NCI-H69 (cell line): Measurements from ENCODE around the gene C10orf90.
A peak's percentile ranks its signal among the peaks of the same experiment; 100 is the strongest.

Experiments
- DNase-seq: peaks from one replicate; lab custom pipeline; 2025; lab: John Stamatoyannopoulos, UW

C10orf90 gene

DNA sequence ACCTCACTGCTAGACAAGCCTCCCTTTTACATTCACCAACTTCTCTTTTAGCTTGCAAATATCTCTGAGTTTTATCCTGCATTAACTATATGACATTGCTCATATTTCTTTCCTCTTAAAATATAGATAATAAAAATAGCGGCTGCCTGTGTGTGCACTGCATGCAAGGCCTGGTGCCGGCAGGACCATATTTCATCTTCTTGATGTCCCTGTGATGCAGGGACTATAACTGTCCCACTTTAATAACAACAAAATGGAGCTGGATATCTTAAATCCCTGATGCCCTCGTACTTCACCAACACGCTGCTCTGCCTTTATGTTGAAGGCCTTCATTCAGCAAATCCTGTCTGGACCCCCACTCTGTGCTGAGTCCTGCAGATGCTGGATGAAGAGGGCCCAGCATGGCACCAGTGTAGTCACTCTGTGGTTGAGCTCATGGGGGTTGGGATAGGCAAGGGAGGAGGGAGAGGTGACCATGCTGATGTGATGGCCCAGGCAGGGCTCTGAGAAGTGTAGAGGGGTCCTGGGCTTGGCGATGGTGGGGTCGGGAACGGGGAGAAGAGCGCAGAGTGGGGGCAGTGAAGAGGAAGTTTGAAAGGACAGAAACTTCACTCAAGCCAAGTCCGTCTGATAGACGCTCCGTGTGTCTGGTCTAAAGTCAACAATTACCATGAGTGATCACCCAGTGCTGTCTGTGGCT lies 40.4 kb downstream of the C10orf90 start:
- DNase-seq: no peak

DNA sequence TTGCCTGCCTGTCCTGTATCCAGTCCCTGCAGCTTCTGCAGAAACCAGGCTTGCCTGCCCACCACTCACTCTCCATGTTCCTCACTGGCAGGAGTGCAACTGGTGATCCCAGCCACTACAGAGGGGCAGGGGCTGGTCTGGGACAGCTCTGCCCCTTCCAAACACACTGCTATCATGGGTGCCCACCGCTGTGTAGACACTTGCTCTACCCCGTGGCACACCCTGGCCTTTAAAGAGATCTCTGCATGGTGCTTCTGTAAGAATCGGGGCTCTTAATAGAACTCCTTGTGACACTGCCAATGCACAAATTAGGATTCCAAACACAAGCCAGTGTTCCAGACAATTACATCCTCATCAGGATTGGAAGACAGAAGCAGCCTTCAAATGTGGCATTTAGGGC lies 41.7 kb downstream of the C10orf90 start:
- no peak for DNase-seq

DNA sequence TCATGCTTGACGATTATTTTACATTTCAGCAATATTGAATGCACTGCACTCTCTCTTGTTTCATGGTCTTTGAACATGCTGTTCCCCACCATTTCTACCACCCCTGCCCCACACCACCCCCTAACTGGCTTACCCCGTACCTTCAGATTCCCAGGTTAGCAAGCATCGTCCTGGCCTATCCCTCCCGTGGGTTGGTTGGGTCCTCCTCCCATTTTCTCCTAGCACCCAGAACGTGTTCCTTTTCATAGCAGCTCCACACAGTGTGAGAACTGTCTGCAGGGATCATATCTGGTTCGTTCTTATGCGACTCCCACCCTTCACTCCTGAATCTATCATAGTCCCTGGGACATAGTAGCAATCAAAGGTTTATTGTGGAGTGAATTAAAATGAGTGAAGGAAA lies 48.6 kb downstream of the C10orf90 start:
- DNase-seq: no peak

DNA sequence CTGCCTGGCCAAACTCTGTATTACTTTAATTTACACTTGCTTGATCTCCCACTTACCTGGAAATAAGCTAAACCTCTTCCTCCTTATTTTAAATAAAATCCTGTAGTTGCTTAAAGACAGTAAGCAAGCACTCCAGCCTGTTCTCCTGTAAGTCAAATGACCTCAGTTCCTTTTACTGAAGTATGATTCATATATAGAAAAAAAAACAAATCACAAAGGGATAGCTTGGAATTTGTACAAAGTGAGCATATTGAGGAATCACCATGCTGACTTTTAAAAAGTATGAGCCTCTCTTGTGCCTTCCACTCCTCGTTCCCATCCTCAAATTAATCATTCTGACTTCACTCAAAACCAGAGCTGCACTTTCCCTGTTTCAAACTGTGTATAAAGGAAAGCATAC lies 52.0 kb downstream of the C10orf90 start:
- DNase-seq: no peak

DNA sequence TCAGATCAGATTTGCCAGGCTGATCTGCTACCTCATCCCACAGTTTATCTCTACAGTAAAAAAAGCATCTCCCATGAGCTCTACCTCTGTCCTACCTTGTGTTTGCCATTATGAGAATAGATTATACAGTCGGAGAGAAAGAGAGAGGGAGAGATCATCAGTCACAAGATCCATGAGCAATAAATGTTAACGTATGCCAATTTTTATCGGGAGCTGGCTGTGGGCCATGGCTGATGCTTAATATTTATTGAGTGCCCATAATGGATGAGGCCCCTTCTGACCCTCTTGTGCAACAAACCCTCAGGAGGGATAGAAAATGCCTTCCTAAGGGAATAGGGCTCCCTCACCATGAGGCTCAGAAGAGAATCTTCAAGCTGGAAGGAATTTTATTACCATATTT lies 52.8 kb downstream of the C10orf90 start:
- no peak for DNase-seq

DNA sequence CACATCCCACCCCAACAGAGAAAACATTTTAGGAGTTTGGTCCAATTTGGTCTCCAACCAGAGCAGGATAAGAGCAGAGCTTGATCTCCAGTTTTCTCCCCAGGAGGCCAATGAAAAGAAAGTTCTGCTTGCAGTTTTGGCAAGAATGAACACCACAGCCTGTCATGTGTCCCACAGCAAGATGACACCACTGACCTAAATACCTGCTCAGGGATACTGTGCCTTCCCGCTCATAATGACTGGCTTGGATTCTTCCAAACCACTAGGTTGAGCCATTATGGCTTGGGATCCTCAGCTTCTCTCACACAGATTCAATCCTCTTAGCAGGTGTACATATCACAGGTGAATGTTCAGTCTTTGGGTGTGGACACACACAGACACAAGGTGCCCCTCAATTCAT lies 53.3 kb downstream of the C10orf90 start:
- no peak for DNase-seq

DNA sequence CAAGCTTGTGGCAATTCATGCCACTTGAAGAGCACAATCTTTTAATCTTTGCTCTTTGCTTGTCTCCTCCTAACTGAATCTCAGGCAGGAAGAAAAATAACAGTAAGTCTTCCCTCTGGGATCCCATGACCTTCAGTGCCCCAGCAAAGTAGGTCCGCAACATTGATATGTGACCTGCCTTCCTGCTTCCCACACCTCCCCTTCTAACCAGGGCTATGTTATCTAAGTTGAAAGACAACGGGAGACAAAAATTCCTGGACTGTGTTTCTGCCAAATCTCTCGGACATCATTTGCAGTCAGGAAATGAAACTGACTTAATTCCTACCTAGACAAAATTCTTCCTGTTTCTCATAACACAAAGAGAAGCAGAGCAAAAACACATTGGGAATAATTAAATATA lies 53.8 kb downstream of the C10orf90 start:
- no peak for DNase-seq

DNA sequence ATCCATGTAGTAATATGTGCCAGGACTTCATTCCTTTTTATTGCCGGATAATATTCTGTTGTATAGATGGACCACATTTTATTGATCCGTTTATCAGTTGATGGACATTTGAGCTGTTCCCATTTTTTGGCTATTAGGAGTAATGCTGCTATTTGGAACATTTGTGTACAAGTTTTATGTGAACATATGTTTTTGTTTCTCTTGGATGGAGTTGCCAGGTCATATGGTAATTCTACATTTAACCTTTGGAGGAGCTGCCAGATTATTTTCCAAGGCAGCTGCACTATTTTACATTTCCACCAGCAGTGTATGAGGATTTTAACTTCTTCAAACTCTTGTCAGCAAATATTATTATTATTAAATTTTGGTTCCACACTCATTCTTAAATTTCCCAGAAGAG lies 59.2 kb downstream of the C10orf90 start:
- no peak for DNase-seq

DNA sequence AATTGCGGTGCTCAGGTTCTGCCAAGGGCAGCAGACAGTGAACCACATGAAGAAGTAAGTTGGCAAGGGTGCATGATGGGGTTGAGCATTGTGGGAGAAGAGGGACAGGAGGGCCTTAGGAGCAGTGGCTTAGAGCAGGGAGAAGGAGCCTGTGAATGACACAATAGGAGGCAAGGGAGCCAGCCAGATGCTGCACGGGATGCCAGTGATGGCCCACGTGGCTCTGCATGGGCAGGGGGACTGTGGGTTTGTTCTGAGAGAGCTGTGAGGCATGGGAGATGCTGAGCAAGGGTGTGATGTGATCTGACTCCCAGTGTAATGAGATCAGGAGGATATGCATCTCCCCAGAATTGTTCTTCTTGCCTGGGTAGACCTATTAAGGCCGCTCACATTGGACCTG lies 60.9 kb downstream of the C10orf90 start:
- DNase-seq: no peak

DNA sequence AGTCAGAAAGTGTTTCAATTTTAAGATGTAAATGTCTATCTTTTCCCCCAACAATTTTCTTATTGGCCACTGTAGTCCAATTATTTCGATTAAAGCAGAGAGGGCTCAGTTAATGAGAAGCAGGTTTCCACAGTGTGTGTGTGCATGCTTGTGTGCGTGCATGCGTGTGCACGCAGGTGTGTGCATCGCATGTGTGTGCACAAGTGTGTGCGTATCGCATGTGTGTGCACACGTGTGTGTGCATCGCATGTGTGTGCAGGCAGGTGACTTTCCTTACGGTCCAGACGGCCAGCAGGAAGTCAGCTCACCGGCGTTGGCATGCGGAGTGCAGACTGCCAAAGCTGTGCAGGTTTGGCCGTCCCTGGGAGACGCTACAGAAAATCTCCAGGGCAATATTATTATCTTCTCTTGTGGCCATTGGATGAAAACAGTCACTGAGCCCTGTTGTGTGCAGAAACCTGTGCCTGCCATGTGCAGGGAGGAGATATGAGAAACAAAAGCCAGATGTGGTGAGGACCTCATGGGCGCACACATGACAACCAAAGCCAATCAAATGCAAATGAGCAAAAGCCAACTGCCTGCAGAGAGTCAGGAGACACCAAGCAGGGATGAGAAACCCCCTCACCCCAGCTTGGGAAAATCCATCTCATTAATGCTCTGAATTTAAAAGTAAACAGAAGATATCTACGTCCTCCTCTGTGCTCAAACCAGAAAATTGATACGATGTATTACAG lies 70.4 kb downstream of the C10orf90 start:
- DNase-seq: no peak

DNA sequence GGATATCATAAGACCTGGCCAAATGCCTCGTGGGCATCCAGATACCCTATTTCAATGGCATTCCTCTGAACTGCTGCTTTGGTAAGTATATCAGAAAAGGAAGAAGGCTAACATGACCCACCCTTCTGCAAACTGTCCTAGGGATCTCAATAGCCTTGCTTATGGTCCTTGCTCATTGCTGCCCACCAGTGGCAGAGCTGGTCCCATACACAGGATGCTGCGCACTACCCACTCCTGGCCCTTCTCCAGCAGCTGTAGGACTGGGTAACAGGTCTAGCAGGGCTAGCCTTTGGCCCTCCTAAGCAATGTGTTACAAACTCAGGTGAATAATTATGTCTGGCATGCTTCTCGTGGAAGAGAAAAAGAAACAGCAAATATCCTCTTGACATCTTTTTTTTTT lies 72.5 kb downstream of the C10orf90 start:
- peak; percentile 25 for DNase-seq

DNA sequence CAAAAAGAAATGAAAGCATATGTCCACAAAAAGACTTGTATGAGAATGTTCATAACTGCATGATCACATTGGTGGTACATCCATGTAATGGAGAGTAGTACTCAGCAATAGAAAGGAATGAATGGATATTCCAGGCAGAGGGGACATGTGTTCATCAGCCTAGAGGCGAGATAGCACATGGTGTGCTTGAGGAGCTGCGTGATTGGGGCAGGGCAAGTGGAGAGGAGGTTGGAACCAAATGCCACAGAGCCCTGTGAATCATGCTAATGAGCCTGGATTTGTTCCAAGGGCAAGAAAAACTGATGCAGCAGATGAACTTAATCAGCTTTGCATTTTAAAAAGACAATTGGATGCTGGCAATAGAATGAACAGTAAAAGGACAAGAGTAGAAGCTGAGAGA lies 73.3 kb downstream of the C10orf90 start:
- no peak for DNase-seq

DNA sequence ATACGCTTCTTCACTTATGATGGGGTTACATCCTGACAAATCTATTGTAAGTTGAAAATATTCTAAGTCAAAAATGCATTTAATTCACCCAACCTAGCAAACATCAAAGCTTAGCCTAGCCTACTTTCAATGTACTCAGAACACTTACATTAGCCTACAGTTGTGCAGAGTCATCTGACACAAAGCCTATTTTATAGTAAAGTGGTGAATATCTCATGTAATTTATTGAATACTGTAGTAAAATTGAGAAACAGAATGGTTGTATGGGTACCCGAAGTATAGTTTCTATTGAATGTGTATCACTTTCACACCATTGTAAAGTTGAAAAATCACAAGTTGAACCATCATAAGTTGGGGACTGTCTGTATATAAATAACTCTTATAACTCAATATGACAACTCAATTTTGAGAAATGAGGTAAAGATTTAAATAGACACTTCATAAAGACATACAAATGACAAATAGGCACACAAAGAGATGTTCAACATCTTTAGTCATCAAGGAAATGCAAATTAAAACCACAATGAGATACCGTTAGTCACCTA lies 73.9 kb downstream of the C10orf90 start:
- no peak for DNase-seq

DNA sequence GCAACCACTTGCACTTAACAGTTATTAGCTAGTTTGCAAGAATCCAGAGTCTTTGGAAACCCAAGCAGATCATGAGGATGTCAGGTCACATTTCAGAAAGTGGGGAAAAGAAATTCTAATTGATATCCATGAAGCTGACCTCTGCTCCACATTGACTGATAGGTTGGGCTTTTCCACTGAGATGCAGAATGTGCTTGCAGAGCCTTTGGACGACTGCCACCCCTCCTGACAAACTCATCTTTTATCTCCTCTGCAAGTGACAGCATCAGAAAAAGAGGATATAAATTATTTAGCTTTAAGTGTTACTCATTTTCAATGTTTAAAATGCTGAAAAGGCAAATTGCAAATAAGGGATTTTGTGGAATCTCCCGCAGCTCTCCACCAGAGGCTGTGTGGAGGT lies 75.3 kb downstream of the C10orf90 start:
- DNase-seq: no peak

DNA sequence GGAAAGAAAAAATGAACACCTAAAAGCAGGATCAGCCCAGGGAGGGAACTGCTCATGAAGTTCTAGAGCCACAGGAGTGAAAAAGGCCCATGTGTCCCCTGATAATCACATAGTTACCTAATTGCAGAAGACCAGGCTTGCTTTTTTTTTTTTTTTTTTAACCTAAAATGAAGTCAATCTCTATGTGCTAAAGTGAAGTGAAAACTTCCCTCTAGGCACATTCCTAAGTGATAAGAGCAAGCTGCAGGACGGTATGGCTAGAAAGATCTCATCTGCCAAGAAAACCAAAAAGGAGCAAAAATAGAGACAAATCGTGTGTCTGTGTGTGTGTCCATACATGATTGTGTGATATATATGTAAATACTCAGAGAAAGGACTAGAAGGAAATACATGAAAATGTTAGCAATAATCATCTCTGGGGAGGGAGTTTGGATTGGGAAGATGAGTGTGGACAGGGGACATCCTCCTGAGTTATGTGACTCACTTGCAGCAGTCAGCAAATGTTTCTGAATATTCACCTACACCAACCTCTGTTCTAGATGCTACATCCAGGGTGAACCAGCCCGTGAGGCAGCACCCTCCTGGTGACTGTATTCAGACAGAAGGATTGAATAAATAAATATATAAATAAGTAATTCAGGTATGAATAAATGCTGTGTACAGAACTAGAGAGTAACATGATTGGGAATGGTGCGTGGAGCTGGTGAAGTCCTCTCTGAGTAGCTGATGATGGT lies 76.4 kb downstream of the C10orf90 start:
- DNase-seq: no peak

DNA sequence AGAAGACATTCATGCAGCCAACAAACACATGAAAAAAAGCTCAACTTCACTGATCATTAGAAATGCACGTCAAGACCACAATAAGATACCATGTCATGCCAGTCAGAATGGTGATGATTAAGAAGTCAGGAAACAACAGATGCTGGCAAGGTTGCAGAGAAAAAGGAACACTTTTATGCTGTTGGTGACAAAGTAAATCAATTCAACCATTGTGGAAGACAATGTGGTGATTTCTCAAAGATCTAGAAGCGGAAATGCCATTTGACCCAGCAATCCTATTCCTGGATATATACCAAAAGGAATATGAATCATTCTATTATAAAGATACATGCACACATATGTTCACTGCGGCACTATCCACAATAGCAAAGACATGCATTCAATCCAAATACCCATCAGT lies 77.6 kb downstream of the C10orf90 start:
- no peak for DNase-seq

DNA sequence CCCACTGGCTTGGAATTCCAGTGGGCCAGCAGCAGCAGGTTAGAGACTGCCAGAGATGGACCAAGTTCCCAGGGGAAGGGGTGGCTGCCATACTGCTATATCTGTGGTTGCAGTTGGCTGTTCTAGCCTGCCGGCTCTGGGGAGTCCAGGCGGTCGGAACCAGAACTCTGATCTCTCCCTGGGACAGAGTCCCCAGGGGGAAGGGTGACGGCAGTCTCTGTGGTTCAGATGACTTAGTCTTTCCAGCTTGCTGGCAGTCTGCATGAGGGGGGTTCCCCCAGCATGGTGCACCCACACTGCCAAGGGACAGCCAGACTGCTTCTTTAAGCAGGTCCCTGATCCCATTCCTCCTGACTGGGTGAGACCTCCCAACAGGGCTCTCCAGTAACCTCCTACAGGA lies 82.5 kb downstream of the C10orf90 start:
- no peak for DNase-seq

DNA sequence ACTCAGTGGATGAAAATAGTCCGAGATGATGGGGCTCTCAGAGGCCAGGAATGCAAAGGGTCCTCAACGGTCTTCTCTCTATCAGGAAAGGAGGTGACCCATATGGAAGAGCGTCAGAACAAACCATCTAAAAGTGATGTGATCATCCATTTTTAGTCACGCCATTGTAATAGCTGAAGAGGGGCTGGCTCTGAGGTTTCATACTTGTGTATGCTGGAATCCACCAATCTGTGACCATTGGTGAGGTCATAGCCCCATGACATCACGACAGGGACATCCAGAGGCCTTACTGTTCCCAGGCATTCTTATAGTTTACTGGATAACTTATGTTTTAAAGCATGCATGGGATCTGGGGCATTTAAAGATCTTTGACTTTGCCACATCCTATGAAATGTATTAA lies 83.6 kb downstream of the C10orf90 start:
- no peak for DNase-seq

DNA sequence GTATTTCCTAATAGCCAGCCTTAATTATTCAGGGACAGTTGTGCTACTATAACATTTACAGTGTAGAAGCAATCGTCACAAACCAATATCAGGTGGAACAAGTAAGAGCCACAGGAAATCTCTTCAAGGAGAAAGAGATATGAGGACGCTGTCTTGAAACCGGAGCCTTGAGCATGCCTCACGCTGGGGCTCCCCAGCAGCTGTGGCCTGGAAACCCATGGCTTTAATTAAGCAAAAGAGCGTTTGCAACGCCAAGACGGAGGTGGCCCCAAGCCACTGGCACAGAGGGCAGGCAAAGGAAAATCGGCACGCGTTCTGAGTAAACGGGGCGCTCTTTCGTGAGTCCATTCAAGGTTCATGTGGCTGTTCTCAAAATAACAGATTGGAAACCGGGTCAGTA lies 84.4 kb downstream of the C10orf90 start:
- no peak for DNase-seq

DNA sequence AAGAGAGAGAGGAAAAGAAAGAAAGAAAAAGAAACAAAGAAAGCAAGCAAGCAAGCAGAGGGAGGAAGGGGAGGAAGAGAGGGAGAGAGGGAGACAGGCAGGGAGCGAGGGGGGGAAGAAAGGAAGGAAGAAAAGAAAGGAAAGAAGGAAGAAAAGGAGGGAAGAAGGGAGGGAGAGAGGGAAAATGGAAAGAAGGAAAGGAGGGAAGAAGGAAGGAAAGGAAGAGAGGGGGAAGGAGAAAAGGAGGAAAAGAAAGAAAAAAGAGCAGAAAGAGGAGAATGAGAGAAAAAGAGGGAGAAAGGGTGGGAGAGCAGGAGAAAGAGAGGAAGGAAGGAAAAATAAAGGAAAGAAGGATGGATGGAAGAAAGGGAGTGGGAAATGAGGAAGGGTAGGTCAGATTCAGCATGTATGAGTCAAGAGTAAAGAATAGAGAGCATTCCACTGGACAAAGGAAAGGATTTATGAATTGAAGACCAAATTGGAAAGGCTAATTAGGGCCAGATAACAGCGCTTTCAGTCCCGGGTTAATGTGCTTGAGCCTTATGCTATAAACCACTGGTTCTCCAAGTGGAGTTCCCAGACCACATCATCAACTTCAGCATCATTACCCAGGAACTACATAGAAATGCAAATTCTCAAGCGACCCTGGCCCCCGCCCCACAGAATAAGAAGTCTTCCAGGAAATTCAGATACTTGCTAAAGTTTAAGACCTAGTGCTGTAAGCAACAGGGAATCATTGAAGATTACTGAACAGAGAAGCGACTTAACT lies 85.1 kb downstream of the C10orf90 start:
- no peak for DNase-seq

DNA sequence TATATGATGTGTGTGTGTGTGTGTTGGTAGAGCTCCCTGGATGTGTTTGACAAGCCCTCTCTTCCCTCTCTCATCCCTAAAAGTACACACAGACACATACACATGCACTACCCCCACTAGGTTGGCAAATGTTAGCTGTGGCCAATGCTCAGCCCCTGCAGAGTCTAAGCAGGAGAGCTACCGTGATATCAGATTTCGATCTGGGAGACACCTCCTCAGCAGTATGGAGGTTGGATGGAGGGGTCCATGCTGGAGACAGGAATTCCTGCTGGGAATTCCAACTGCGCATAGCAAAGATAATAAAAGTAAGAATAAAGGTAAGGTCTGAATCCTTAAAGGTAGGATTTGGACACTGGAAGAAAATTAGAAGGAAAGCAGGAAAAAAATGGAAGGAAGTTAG lies 85.7 kb downstream of the C10orf90 start:
- DNase-seq: peak; percentile 2

DNA sequence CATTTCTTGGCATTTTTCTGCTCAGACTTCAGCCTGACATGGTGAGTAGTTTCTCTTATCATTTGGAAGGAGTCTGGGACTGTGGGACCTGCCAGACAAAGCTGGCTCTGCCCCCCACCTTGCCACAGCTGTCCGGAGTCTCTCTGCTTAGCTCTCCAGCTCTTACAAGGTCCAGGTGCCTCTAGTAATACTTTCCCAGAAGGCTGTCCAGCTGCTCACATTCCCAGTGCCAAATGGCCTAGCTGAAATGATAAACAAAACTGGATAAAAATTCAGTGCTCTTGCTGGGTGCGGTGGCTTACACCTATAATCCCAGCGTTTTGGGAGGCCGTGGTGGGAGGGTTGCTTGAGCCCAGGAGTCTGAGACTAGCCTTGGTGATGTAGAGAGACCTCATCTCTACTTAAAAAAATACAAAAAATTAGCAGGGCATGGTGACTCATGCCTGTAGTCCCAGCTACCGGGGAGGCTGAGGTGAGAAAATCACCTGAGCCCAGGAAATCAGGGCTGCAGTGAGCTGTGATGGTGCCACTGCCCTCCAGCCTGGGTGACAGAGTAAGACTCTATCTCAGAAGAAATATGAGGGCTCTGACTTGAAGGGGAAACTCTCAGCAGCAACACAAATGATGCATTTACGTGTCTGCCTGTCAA lies 86.8 kb downstream of the C10orf90 start:
- DNase-seq: no peak
